H1 (cell line): Measurements from ENCODE around the gene APC2. TPM values are rescaled to one million over a fixed set of nuclear protein-coding genes. Genes with fewer than 3 reads are reported as not detected.

ENCODE experiments used
- CTCF ChIA-PET: fragments of 300-600 bp; sonication (Branson Sonifier 250); formaldehyde crosslinking; loops from one replicate; lab custom pipeline; 2021; ENCODE audit not compliant: partially characterized antibody; lab: Charles Lee
- POLR2A ChIA-PET: fragments of 300-600 bp; sonication (Branson Sonifier 250); formaldehyde crosslinking; loops from one replicate; lab custom pipeline; 2021; ENCODE audit warnings: inconsistent platforms; ENCODE audit not compliant: partially characterized antibody; lab: Charles Lee
- DNase-seq, 2 experiments: peaks; one replicate each; pipeline versions ENCODE4 v3.0.0 to v3.0.0-alpha.2; 2010 to 2022; ENCODE audit warnings: low spot score in 2 of 2, low read depth in 1 of 2, mixed read lengths in 1 of 2
- FAIRE-seq: peaks from 2 replicates; lab custom pipeline; 2011; peaks lifted over from hg19 to GRCh38; lab: Jason Lieb, UNC
- H2AFZ ChIP-seq: 2 replicates; pipeline ENCODE4 v1.8.1; 2012; ENCODE audit warnings: low read length, inconsistent platforms
- H2AK5ac ChIP-seq: 2 replicates; pipeline ENCODE4 v1.6.1; 2013; ENCODE audit warnings: low read depth, low read length
- H2BK120ac ChIP-seq: replicated peaks from 2 replicates; pipeline ENCODE3; 2013; ENCODE audit warnings: low read depth, low read length, inconsistent platforms
- H2BK12ac ChIP-seq: 2 replicates; pipeline ENCODE4 v1.6.1; 2013; ENCODE audit warnings: low read depth, low read length
- H2BK15ac ChIP-seq: 2 replicates; pipeline ENCODE4 v1.6.1; 2013; ENCODE audit warnings: low read length
- H2BK20ac ChIP-seq: 2 replicates; pipeline ENCODE4 v1.6.1; 2013; ENCODE audit warnings: low read length
- H2BK5ac ChIP-seq: 2 replicates; pipeline ENCODE4 v1.6.1; 2013; ENCODE audit warnings: low read depth, low read length
- H3K14ac ChIP-seq: 2 replicates; pipeline ENCODE4 v1.6.1; 2013; ENCODE audit warnings: inconsistent platforms; ENCODE audit not compliant: insufficient read length
- H3K18ac ChIP-seq: 2 replicates; pipeline ENCODE4 v1.6.1; 2013; ENCODE audit warnings: low read length; ENCODE audit errors: extremely low read depth
- H3K23ac ChIP-seq: 2 replicates; pipeline ENCODE4 v1.6.1; 2013; ENCODE audit warnings: inconsistent platforms; ENCODE audit not compliant: insufficient read length
- H3K23me2 ChIP-seq: 2 replicates; pipeline ENCODE4 v1.6.1; 2013; ENCODE audit warnings: low read depth, low read length
- H3K27ac ChIP-seq: 2 replicates; pipeline ENCODE4 v1.6.1; 2011; ENCODE audit warnings: low read depth, low read length, inconsistent platforms
- H3K27me3 ChIP-seq, 4 experiments: replicated peaks in 1 of 4; 1 replicate in 1 of 4; 2 replicates in 3 of 4; pipeline versions ENCODE4 v1.6.1 to v1.8.1; 2011 to 2013; ENCODE audit warnings: low read length in 3 of 4, mild to moderate bottlenecking in 3 of 4, inconsistent platforms in 2 of 4, mixed read lengths in 2 of 4, moderate library complexity in 1 of 4; ENCODE audit not compliant: control insufficient read depth in 3 of 4, insufficient read depth in 3 of 4; ENCODE audit errors: extremely low read depth in 1 of 4
- H3K36me3 ChIP-seq, 4 experiments: 2 replicates each; pipeline versions ENCODE4 v1.6.1 to v1.8.1; 2011 to 2013; ENCODE audit warnings: mild to moderate bottlenecking in 4 of 4, low read length in 3 of 4, moderate library complexity in 2 of 4, control low read depth in 1 of 4, inconsistent platforms in 1 of 4; ENCODE audit not compliant: insufficient read depth in 4 of 4, control insufficient read depth in 2 of 4
- H3K4ac ChIP-seq: replicated peaks from 2 replicates; pipeline ENCODE3; 2013; ENCODE audit warnings: low read length, low read depth, mixed read lengths, inconsistent platforms; ENCODE audit not compliant: insufficient read length
- H3K4me1 ChIP-seq, 4 experiments: replicated peaks in 1 of 4; 1 replicate in 1 of 4; 2 replicates in 3 of 4; pipeline versions ENCODE4 v1.6.1 to v1.8.1; 2011 to 2013; ENCODE audit warnings: low read length in 3 of 4, inconsistent platforms in 2 of 4, mixed read lengths in 1 of 4; ENCODE audit not compliant: insufficient read depth in 4 of 4, control insufficient read depth in 3 of 4
- H3K4me2 ChIP-seq, 2 experiments: 2 replicates each; pipeline versions ENCODE4 v1.6.1 to v1.8.1; 2011 to 2013; ENCODE audit warnings: low read depth in 2 of 2, low read length in 2 of 2, control low read depth in 1 of 2, inconsistent platforms in 1 of 2, mild to moderate bottlenecking in 1 of 2; ENCODE audit not compliant: insufficient read depth in 1 of 2
- H3K4me3 ChIP-seq, 4 experiments: fragments of 200-600, 300-600 bp in 1 of 4; sonication (generic), shearing (Covaris generic), sonication (Bioruptor Twin) in 1 of 4; 2 replicates each; pipeline versions ENCODE4 v1.5.1 to v1.8.1; 2011 to 2016; ENCODE audit warnings: low read length in 4 of 4, low read depth in 3 of 4, control low read depth in 2 of 4, inconsistent platforms in 2 of 4, mild to moderate bottlenecking in 2 of 4, mixed read lengths in 1 of 4, moderate library complexity in 1 of 4; ENCODE audit not compliant: insufficient read depth in 2 of 4; ENCODE audit errors: extremely low read depth in 1 of 4
- H3K56ac ChIP-seq: replicated peaks from 2 replicates; pipeline ENCODE3; 2013; ENCODE audit warnings: low read depth, mild to moderate bottlenecking, mixed read lengths, low read length, inconsistent platforms; ENCODE audit not compliant: insufficient read length
- H3K79me1 ChIP-seq: 2 replicates; pipeline ENCODE4 v1.6.1; 2013; ENCODE audit warnings: low read depth, low read length, control low read depth
- H3K79me2 ChIP-seq, 2 experiments: 2 replicates each; pipeline versions ENCODE4 v1.6.1 to v1.8.1; 2012 to 2013; ENCODE audit warnings: low read length in 2 of 2, mild to moderate bottlenecking in 2 of 2, inconsistent platforms in 1 of 2; ENCODE audit not compliant: insufficient read depth in 2 of 2, control insufficient read depth in 1 of 2
- H3K9ac ChIP-seq, 4 experiments: replicated peaks in 1 of 4; 1 replicate in 1 of 4; 2 replicates in 3 of 4; pipeline versions ENCODE4 v1.6.1 to v1.8.1; 2011 to 2013; ENCODE audit warnings: low read depth in 3 of 4, low read length in 3 of 4, control low read depth in 2 of 4, mild to moderate bottlenecking in 2 of 4, moderate library complexity in 2 of 4, inconsistent platforms in 1 of 4; ENCODE audit errors: extremely low read depth in 1 of 4
- H3K9me3 ChIP-seq, 2 experiments: 2 replicates each; pipeline versions ENCODE4 v1.6.1 to v1.8.1; 2012 to 2013; ENCODE audit warnings: mild to moderate bottlenecking in 2 of 2, moderate library complexity in 2 of 2, control low read depth in 1 of 2, inconsistent platforms in 1 of 2, low read depth in 1 of 2, low read length in 1 of 2, mixed read lengths in 1 of 2; ENCODE audit not compliant: insufficient read depth in 2 of 2
- H4K20me1 ChIP-seq, 2 experiments: replicated peaks in 1 of 2; 2 replicates each; pipeline versions ENCODE3 to v1.8.1; 2011 to 2013; ENCODE audit warnings: inconsistent platforms in 2 of 2, low read length in 2 of 2, mild to moderate bottlenecking in 1 of 2; ENCODE audit not compliant: insufficient read depth in 2 of 2, control insufficient read depth in 1 of 2
- H4K5ac ChIP-seq: 2 replicates; pipeline ENCODE4 v1.6.1; 2013; ENCODE audit warnings: low read length, low read depth, mixed read lengths, inconsistent platforms; ENCODE audit not compliant: insufficient read length
- H4K8ac ChIP-seq: 2 replicates; pipeline ENCODE4 v1.8.0; 2013; ENCODE audit warnings: mild to moderate bottlenecking, moderate library complexity, low read length, inconsistent platforms; ENCODE audit not compliant: insufficient read depth; ENCODE audit errors: extremely low read depth
- H4K91ac ChIP-seq: replicated peaks from 2 replicates; pipeline ENCODE3; 2013; ENCODE audit warnings: low read length, mixed read lengths, inconsistent platforms; ENCODE audit not compliant: insufficient read length
- ASH2L ChIP-seq: fragments of 200-600, 300-600 bp; sonication (generic); IDR thresholded peaks from one replicate; pipeline ENCODE4 v1.7.1; 2017; ENCODE audit warnings: low read length
- FOSL1 ChIP-seq: IDR thresholded peaks from 2 replicates; pipeline ENCODE4 v1.6.1; 2011; ENCODE audit warnings: mild to moderate bottlenecking, low read depth, low read length, moderate library complexity; ENCODE audit not compliant: insufficient read depth
- SIRT6 ChIP-seq: IDR thresholded peaks from one replicate; pipeline ENCODE4 v1.7.1; 2012; ENCODE audit warnings: low read length, inconsistent platforms
- TEAD4 ChIP-seq: IDR thresholded peaks from 2 replicates; pipeline ENCODE4 v1.6.1; 2012; ENCODE audit warnings: low read depth, low read length, inconsistent platforms, mixed read lengths
- USF2 ChIP-seq: IDR thresholded peaks from 2 replicates; pipeline ENCODE4 v1.6.1; 2011; ENCODE audit warnings: low read length, improper control_type of control experiment
- WGBS, 2 experiments: shearing (Covaris generic) in 1 of 2; methylation state at CpG; one replicate each; pipeline versions ENCODE4 v1.1.6 to v1.1.7; 2013 to 2015; ENCODE audit warnings: low lambda C conversion rate in 2 of 2, mixed read lengths in 2 of 2, inconsistent platforms in 1 of 2, low coverage in 1 of 2, missing lambda C conversion rate in 1 of 2; ENCODE audit not compliant: insufficient replicate concordance in 2 of 2, insufficient coverage in 1 of 2, insufficient read length in 1 of 2; ENCODE audit errors: extremely low coverage in 1 of 2, missing lambda C conversion rate in 1 of 2; 5-methylcytosine and 5-hydroxymethylcytosine counted together
- polyA plus RNA-seq, 7 experiments: library from polyadenylated mRNA; depleted of rRNA in 3 of 7; stranded (reverse) in 5 of 7; unstranded in 2 of 7; fragments of >200 nt in 5 of 7; fragments of 200-250 nt in 2 of 7; gene quantifications; 1 replicate in 5 of 7; 2 replicates in 1 of 7; 4 replicates in 1 of 7; pipeline versions ENCODE4 v1.2.1 to v1.2.3, GENCODE V29; 2011 to 2013; ENCODE audit warnings: missing spikeins in 2 of 7, mixed read lengths in 2 of 7
- total RNA-seq: library from RNA; stranded (reverse); fragmentation: NEBNext Ultra II Directional; extraction: Animal tissue kit (Norgen Biotek cat#: 25700); gene quantifications from 2 replicates; pipeline ENCODE4 v1.2.1, GENCODE V29; 2021

APC2 gene
- total and polyA plus RNA-seq, 2 of the 8 experiments (the other 6 are each of a cell fraction or from before 2014, with no cell fraction given) = 1.3 to 4.1 TPM

DNA sequence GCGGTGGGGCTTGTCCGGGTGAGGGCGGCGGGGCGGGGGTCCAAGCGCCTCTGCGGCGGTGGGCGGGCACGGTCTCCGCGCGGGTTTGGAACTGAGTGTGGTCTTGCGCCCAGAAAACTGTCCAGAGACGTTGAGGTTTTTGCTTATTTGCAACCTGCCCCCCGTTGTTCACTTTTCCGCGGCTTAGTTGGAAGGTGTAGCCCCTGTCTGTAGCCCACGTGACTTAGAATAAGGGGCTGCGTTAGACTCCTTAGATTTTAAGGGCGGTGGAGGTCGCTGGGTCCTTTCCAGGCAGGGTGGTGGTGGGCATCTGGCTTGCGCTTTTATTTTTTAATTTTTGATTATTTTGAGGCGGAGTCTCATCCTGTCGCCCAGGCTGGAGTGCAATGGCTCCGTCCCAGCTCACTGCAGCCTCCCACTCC is 11.0 kb upstream of the APC2 start:
- no peak for DNase-seq
- Histone ChIP-seq H2BK12ac (no peak overlapping the region), H3K36me3 (peaks cover 29 to 48% (median 35%) of the 10 kb centered on the region in 4 experiments), H3K4ac (no peak overlapping the region), H4K8ac (peak overlapping the region; percentile 100; the same call in 1 of the 2 replicates), H2BK120ac (no peak overlapping the region), H3K79me1 (peaks cover 4% of the 10 kb centered on the region), H3K18ac (no peak overlapping the region), H3K4me1 (peaks cover 0 to 5% (median 4%) of the 10 kb centered on the region in 4 experiments; a peak in 4 of 7 replicates), H3K4me2 (peak overlapping the region; percentile 74 to 75), H2BK5ac (0 out of 2 replicates have a peak overlapping the region, but pooled peaks have one; percentile 95), H3K27me3 (no peaks in the 10 kb centered on the region), H4K91ac (no peak overlapping the region), H3K14ac (no peak overlapping the region), H3K23me2 (peaks cover 3% of the 10 kb centered on the region; the same call in 1 of the 2 replicates), H4K20me1 (peaks cover 23 to 29% of the 10 kb centered on the region in 2 experiments), H3K9ac (peak overlapping the region; percentile 91 to 99 (median 96)), H3K9me3 (no peaks in the 10 kb centered on the region), H2BK20ac (no peak overlapping the region), H2BK15ac (no peak overlapping the region), H3K56ac (no peak overlapping the region), H2AFZ (no peak overlapping the region), H3K79me2 (peaks cover 2 to 24% of the 10 kb centered on the region in 2 experiments; a peak in 3 of 4 replicates), H3K27ac (peak overlapping the region; percentile 47; the same call in 1 of the 2 replicates), H4K5ac (no peak overlapping the region), H3K4me3 (peak overlapping the region; percentile 72 to 97 (median 90)), H3K23ac (no peak overlapping the region), H2AK5ac (no peak overlapping the region)
- no peak for FAIRE-seq
- ChIA-PET CTCF (interaction anchor here (0.6 to 1.2 kb wide), 3 partner anchors 13 to 27 kb away, joined by 3 read pairs; no protein-coding TSS in a partner anchor), POLR2A (interaction anchor here (0.8 to 7.6 kb wide), 10 partner anchors 12 to 195 kb away, joined by 3 to 109 read pairs (median 4); partner anchors contain the start of genes APC2 and REEP6)
- TF ChIP-seq TEAD4 (no peak), USF2 (peak; percentile 25; the same call in 1 of the 2 replicates), ASH2L (no peak), FOSL1 (no peak), SIRT6 (no peak)
- WGBS, 2 experiments = 3% methylated on average over 12 of the region's 26 CpGs; no CpG with 5 or more reads in 1 of the 2 experiments
